HG03108 (cell line): ENCODE data around the gene CTRL.

Source experiments
- ATAC-seq: cut with Tn5 transposase; IDR thresholded peaks from one replicate; pipeline ENCODE4 v1.9.1; 2021; ENCODE audit warnings: moderate library complexity; ENCODE audit not compliant: unreplicated experiment

Gene CTRL

GRCh38 chr16:67963292-67963661, 31.6 kb upstream of the CTRL start:
- no peak for ATAC-seq

GRCh38 chr16:67962135-67962534, 30.5 kb upstream of the CTRL start:
- ATAC-seq, result no peak

- no peak for ATAC-seq
These were observed 29.9 kb upstream of the CTRL start for GRCh38 chr16:67961551-67961957.

GRCh38 chr16:67959536-67960329, 28.1 kb upstream of the CTRL start:
- no peak for ATAC-seq

GRCh38 chr16:67957622-67958021, 26.0 kb upstream of the CTRL start:
- ATAC-seq, result no peak

- no peak for ATAC-seq
These were observed 22.9 kb upstream of the CTRL start for GRCh38 chr16:67954421-67955196.

- no peak for ATAC-seq
These were observed 22.1 kb upstream of the CTRL start for GRCh38 chr16:67953641-67954375.

GRCh38 chr16:67951485-67951884, 19.8 kb upstream of the CTRL start:
- no peak for ATAC-seq

- no peak for ATAC-seq
These were observed 18.7 kb upstream of the CTRL start for GRCh38 chr16:67950335-67950843.

- no peak for ATAC-seq
These were observed 18.0 kb upstream of the CTRL start for GRCh38 chr16:67949645-67950044.

GRCh38 chr16:67948015-67948414, 16.4 kb upstream of the CTRL start:
- ATAC-seq, result no peak

- no peak for ATAC-seq
These were observed 15.4 kb upstream of the CTRL start for GRCh38 chr16:67946966-67947558.

- ATAC-seq, result no peak
These were observed 14.5 kb upstream of the CTRL start for GRCh38 chr16:67946128-67946569.

- no peak for ATAC-seq
These were observed 13.8 kb upstream of the CTRL start for GRCh38 chr16:67945392-67945933.

- ATAC-seq, result no peak
These were observed 13.2 kb upstream of the CTRL start for GRCh38 chr16:67944690-67945391.

- ATAC-seq, result no peak
These were observed 12.2 kb upstream of the CTRL start, which contains the start of gene LCAT for GRCh38 chr16:67943619-67944504. Gene LCAT, minus strand, starts transcription at chr16:67944120. Its CDS starts 19 bp downstream, at chr16:67944101.

GRCh38 chr16:67943256-67943618, 11.6 kb upstream of the CTRL start:
- no peak for ATAC-seq

GRCh38 chr16:67942510-67943255, 11.0 kb upstream of the CTRL start:
- ATAC-seq, result no peak
